T-helper 17 cell (primary cell): ENCODE measurements around the gene SPG7. TPM values are rescaled to one million over a fixed set of nuclear protein-coding genes. Genes with fewer than 3 reads are reported as not detected.

Source experiments
- ATAC-seq: fragments of 150-1000 bp; cut with Tn5 transposase; 2 replicates; pipeline ENCODE4 v1.10.0; 2021; ENCODE audit warnings: mild to moderate bottlenecking, moderate library complexity
- DNase-seq, 3 donors: peaks; one replicate each; pipeline versions ENCODE4 v3.0.0 to v3.0.0-alpha.2; 2020 to 2021
- H3K9me3 ChIP-seq: one replicate; pipeline ENCODE4 v1.7.0; 2013; ENCODE audit warnings: low read length, mild to moderate bottlenecking; ENCODE audit not compliant: control insufficient read depth, poor library complexity, severe bottlenecking
- H3K27ac Mint-ChIP-seq: one replicate; pipeline ENCODE4 v1.8.0; 2022; ENCODE audit warnings: mild to moderate bottlenecking, moderate library complexity, mixed read lengths
- H3K27me3 Mint-ChIP-seq: one replicate; pipeline ENCODE4 v1.8.0; 2022; ENCODE audit warnings: mixed read lengths
- H3K36me3 Mint-ChIP-seq: one replicate; pipeline ENCODE4 v1.8.0; 2022; ENCODE audit warnings: low read depth, mixed read lengths
- H3K4me1 Mint-ChIP-seq: one replicate; pipeline ENCODE4 v1.8.0; 2022; ENCODE audit warnings: mild to moderate bottlenecking, mixed read lengths
- H3K4me3 Mint-ChIP-seq: one replicate; pipeline ENCODE4 v1.8.0; 2022; ENCODE audit warnings: mild to moderate bottlenecking, moderate library complexity, mixed read lengths
- total RNA-seq, 4 donors: library from RNA in 2 of 4; stranded (reverse) in 2 of 4; gene quantifications; one replicate each; pipeline ENCODE4 v1.2.3 and lab custom pipeline; 2022 to 2026

SPG7 gene
- total RNA-seq, 2 donors from 2014 or later: 140 to 154 TPM

DNA sequence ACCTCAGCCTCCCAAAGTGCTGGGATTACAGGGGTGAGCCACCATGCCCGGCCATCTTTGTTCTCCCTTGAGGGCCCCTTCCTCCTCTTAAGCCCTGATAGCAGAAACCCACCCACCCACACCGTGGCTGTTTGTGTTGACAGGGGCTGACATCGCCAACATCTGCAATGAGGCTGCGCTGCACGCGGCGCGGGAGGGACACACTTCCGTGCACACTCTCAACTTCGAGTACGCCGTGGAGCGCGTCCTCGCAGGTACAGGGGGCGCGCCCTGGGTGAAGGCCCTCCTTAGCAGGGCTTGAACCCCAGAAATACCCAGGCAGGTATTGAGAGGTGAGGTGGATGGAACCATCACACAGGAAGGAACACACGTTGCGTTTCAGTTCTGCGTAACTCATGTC, 39.7 kb downstream of the SPG7 start:
- H3K4me3 Mint-ChIP-seq: no peak overlapping the region
- DNase-seq (no peak), ATAC-seq (no peak)
- peaks cover 9% of the 10 kb centered on the region for H3K4me1 Mint-ChIP-seq
- H3K9me3 ChIP-seq: no peaks in the 10 kb centered on the region
- no peaks in the 10 kb centered on the region for H3K36me3 Mint-ChIP-seq
- no peaks in the 10 kb centered on the region for H3K27me3 Mint-ChIP-seq
- H3K27ac Mint-ChIP-seq: peak overlapping the region; percentile 86

DNA sequence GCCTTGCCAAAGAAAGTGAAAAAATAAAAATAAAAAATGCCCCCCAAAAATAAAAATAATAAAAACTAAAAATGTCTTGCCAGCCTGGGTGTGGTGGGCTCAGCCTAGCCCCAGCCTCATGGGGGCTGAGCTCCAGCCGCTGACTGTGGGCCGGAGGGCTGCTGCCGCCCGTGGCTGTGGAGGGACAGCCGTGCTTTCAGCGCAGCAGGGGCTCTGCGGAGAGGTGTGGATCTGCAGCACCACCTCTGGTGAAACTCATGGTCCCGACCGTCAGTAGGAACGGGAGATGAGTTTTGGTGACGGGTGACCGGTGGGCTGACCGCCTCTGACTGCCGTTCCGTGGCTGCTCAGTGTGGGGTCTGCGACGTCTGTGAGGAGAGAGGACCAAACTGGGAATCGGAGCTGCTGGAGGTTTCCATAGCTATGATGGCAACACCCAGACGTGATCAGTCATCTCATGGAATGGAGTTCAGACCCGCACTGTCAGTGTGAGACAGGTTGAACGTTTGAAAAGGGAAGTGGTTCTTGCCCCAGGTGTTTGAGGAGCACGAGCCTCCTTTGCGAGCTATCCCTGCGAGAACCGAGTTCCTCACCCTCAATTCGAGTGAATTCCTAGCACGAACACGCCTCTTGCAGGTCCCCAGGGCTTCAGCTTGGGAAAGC, 40.3 kb downstream of the SPG7 start:
- Mint-ChIP-seq H3K4me1 (peaks cover 9% of the 10 kb centered on the region), H3K27me3 (no peaks in the 10 kb centered on the region), H3K36me3 (no peaks in the 10 kb centered on the region), H3K27ac (peak overlapping the region; percentile 86), H3K4me3 (peak overlapping the region; percentile 77)
- H3K9me3 ChIP-seq: no peaks in the 10 kb centered on the region
- DNase-seq (no peak), ATAC-seq (peak; percentile 40)

DNA sequence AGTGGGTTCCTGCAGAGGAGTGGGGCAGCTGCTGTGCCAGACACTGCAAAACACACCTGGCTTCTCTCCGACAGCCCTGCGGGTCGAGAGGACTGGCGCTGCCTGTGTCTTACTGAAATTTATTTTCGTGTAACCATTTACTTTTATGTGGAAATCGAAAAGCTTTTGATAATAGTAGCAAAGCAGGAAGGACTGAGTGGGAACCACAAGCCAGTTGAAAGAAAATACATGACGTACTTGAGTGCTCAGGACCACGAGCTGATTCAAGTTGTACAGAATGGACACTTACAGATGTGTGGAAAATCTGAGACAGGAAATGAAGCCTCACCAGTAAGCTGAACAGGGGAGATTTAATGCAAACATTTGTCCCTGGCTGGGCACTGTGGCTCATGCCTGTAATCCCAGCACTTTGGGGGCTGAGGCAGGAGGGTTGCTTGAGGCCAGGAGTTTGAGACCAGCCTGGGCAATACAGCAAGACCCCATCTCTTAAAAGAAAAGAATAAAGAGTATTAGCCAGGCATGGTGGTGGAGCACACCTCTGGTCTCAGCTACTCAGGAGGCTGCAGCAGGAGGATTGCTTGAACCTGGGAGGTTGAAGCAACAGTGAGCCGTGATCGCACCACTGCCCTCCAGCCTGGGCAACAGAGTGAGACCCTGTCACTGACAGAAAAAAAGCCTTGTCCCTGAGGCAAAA, 41.0 kb downstream of the SPG7 start:
- Mint-ChIP-seq H3K4me1 (peaks cover 9% of the 10 kb centered on the region), H3K4me3 (peak overlapping the region; percentile 77), H3K27me3 (no peaks in the 10 kb centered on the region), H3K36me3 (no peaks in the 10 kb centered on the region), H3K27ac (peak overlapping the region; percentile 86)
- no peaks in the 10 kb centered on the region for H3K9me3 ChIP-seq
- ATAC-seq (peak; percentile 90), DNase-seq (no peak)

DNA sequence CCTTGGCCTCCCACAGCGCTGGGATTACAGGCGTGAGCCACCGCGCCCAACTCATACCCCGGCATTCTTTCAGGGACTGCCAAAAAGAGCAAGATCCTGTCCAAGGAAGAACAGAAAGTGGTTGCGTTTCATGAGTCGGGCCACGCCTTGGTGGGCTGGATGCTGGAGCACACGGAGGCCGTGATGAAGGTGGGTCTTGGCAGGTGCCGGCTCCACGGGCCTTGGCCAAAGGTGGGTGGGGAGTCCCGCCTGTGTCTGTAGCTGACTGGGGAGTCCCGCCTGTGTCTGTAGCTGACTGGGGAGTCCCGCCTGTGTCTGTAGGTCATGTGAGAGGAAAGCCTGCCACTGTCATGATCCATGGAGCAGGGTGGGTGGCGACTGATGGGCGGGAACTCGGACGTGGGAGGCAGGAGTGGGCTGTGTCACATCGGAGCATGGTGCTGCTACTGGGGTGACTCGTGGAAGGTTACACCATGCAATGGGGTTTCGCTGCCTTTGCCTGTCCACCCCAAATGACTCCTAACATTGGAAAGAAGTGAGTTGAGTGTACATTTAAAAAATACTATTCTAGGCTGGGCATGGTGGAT, 42.3 kb downstream of the SPG7 start:
- H3K36me3 Mint-ChIP-seq: no peaks in the 10 kb centered on the region
- DNase-seq (no peak), ATAC-seq (no peak)
- no peaks in the 10 kb centered on the region for H3K27me3 Mint-ChIP-seq
- no peaks in the 10 kb centered on the region for H3K9me3 ChIP-seq
- peaks cover 9% of the 10 kb centered on the region for H3K4me1 Mint-ChIP-seq
- no peak overlapping the region for H3K27ac Mint-ChIP-seq
- H3K4me3 Mint-ChIP-seq: no peak overlapping the region

DNA sequence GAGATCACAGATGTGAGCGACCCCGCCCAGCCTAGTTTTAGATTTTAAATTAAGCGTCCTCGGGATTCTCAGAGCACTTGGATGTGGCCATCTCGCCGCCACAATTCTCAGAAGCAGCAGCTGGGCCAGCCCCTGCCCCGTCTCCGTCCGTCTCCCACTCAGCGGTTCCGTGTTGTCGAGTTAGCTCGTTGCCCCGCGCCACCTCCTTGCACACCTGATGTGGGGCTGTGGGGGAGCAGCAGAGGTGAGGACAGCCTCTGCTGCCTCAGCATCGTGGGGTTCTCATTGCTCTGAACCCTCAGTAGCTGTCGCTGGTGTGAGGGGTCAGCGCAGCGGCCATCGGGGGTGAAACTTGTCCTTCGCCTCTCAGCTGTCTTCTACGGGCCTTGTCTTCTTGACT, 44.1 kb downstream of the SPG7 start:
- Mint-ChIP-seq H3K36me3 (no peaks in the 10 kb centered on the region), H3K4me3 (no peak overlapping the region), H3K27me3 (no peaks in the 10 kb centered on the region), H3K4me1 (peaks cover 9% of the 10 kb centered on the region), H3K27ac (no peak overlapping the region)
- no peaks in the 10 kb centered on the region for H3K9me3 ChIP-seq
- no peak for ATAC-seq
- DNase-seq: no peak

DNA sequence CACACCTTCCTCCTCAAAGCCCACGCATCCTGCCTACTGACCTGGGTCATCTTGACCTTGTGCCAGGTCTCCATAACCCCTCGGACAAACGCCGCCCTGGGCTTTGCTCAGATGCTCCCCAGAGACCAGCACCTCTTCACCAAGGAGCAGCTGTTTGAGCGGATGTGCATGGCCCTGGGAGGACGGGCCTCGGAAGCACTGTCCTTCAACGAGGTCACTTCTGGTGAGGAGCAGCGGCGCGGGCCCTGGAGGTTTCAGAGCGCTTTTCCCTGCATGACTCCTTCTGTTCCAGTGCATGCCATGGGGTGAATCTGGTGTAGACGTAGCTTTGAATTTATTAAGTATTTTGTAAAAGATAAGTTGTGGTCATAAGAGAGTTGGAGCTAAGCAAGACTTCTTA, 44.7 kb downstream of the SPG7 start:
- H3K27ac Mint-ChIP-seq: no peak overlapping the region
- H3K27me3 Mint-ChIP-seq: no peaks in the 10 kb centered on the region
- H3K4me3 Mint-ChIP-seq: no peak overlapping the region
- H3K9me3 ChIP-seq: no peaks in the 10 kb centered on the region
- ATAC-seq (no peak), DNase-seq (no peak)
- H3K4me1 Mint-ChIP-seq: peaks cover 12% of the 10 kb centered on the region
- no peaks in the 10 kb centered on the region for H3K36me3 Mint-ChIP-seq

DNA sequence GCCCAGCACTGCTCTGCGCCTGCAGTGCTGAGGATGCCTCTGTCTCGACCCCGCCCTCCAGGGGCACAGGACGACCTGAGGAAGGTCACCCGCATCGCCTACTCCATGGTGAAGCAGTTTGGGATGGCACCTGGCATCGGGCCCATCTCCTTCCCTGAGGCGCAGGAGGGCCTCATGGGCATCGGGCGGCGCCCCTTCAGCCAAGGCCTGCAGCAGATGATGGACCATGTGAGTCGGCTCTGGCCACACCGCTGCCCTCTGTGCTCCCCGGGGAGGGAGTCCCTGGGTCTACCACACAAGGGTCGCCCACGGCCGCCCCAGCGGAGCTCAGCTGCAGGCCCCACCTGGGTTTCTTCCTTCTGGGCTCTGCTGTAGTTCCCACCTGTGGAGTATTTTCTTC, 45.5 kb downstream of the SPG7 start:
- H3K9me3 ChIP-seq: no peaks in the 10 kb centered on the region
- ATAC-seq (no peak), DNase-seq (no peak)
- no peak overlapping the region for H3K4me3 Mint-ChIP-seq
- H3K36me3 Mint-ChIP-seq: no peaks in the 10 kb centered on the region
- peaks cover 12% of the 10 kb centered on the region for H3K4me1 Mint-ChIP-seq
- no peaks in the 10 kb centered on the region for H3K27me3 Mint-ChIP-seq
- H3K27ac Mint-ChIP-seq: no peak overlapping the region

DNA sequence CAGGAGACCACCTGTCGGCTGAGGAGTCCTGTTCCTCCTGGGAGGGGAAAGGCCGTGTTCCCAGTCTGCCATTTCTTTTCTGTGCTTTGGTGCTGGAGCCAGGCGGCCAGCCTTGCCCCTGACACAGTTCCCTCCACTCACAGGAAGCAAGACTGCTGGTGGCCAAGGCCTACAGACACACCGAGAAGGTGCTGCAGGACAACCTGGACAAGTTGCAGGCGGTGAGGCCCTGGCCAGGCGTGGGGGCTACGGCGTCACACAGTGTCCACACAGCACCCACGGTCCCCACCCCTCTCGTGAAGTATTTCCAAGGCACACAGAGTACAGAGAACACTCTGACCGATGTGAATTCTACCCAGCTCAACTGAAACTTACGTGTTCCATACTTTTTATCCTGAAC, 46.1 kb downstream of the SPG7 start:
- no peak for DNase-seq
- Mint-ChIP-seq H3K36me3 (no peaks in the 10 kb centered on the region), H3K4me3 (no peak overlapping the region), H3K27me3 (no peaks in the 10 kb centered on the region), H3K4me1 (peaks cover 7% of the 10 kb centered on the region), H3K27ac (no peak overlapping the region)
- no peak for ATAC-seq
- H3K9me3 ChIP-seq: no peaks in the 10 kb centered on the region

DNA sequence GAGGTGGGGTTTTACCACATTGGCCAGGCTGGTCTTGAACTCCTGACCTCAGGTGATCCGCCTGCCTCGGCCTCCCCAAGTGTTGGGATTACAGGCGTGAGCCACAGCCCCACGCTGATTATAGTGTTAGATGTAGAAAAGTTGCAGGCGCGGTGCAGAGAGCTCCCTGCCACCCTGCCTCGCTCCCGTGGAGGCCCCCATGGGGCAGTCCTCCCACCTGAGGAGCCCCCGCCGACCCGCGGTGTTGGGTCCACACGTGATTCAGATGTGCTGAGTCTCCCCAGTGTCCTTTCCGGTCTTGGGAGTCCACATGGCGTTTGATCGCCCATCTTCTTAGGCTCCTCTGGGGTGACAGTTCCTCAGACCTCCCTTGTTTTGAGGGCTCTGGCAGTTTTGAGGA, 47.1 kb downstream of the SPG7 start:
- Mint-ChIP-seq H3K27me3 (no peaks in the 10 kb centered on the region), H3K27ac (no peak overlapping the region), H3K4me3 (no peak overlapping the region), H3K4me1 (peaks cover 6% of the 10 kb centered on the region), H3K36me3 (no peaks in the 10 kb centered on the region)
- H3K9me3 ChIP-seq: no peaks in the 10 kb centered on the region
- no peak for DNase-seq
- no peak for ATAC-seq

DNA sequence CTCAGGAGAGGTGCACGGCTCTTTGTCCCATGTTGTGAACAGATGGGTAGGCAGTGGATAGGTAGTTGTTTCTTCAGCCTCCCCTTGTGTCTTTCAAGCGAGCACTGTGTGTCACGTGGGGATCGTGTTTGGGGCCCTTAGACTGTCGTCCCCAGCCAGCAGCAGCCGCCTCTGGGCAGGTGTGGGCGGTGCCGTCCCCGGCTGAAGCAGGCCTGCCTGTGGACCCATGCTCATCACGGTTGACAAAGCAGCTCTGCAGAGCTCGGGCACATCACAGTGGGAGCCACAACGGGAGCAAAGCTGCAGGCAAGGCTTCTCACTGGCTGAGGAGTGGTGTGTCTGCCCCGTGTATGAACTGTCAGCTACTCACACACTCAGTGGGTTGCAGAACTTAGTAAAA, 47.6 kb downstream of the SPG7 start:
- Mint-ChIP-seq H3K36me3 (no peaks in the 10 kb centered on the region), H3K4me3 (no peak overlapping the region), H3K27ac (peak overlapping the region; percentile 60), H3K4me1 (peaks cover 6% of the 10 kb centered on the region), H3K27me3 (no peaks in the 10 kb centered on the region)
- ATAC-seq (no peak), DNase-seq (no peak)
- H3K9me3 ChIP-seq: no peaks in the 10 kb centered on the region

DNA sequence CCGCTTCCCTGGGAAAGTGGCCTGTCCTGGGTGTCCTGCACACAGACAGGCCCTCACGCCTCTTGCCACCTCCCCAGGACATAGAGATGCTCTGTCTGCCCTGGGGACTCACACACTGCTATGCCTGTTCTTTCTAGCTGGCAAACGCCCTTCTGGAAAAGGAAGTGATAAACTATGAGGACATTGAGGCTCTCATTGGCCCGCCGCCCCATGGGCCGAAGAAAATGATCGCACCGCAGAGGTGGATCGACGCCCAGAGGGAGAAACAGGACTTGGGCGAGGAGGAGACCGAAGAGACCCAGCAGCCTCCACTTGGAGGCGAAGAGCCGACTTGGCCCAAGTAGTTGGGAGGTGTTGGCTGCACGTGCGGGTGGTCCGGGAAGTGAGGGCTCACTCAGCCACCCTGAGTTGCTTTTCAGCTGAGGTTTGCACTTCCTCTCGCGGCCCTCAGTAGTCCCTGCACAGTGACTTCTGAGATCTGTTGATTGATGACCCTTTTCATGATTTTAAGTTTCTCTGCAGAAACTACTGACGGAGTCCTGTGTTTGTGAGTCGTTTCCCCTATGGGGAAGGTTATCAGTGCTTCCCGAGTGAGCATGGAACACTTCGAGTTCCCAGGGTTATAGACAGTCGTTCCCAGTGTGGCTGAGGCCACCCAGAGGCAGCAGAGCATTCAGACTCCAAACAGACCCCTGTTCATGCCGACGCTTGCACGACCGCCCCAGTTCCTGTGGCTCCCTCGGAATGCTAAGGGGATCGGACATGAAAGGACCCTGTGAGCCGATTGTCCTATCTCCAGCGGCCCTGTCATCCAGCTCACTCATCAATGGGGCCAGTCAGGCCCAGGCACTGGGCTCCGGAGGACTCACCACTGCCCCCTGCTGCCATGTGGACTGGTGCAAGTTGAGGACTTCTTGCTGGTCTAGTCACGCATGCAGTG, 48.8 kb downstream of the SPG7 start:
- Mint-ChIP-seq H3K4me3 (no peak overlapping the region), H3K27ac (peak overlapping the region; percentile 60), H3K36me3 (no peaks in the 10 kb centered on the region), H3K27me3 (no peaks in the 10 kb centered on the region), H3K4me1 (peaks cover 12% of the 10 kb centered on the region)
- DNase-seq (peak; percentile 49 to 82 (median 61)), ATAC-seq (peak; percentile 35)
- H3K9me3 ChIP-seq: no peaks in the 10 kb centered on the region

DNA sequence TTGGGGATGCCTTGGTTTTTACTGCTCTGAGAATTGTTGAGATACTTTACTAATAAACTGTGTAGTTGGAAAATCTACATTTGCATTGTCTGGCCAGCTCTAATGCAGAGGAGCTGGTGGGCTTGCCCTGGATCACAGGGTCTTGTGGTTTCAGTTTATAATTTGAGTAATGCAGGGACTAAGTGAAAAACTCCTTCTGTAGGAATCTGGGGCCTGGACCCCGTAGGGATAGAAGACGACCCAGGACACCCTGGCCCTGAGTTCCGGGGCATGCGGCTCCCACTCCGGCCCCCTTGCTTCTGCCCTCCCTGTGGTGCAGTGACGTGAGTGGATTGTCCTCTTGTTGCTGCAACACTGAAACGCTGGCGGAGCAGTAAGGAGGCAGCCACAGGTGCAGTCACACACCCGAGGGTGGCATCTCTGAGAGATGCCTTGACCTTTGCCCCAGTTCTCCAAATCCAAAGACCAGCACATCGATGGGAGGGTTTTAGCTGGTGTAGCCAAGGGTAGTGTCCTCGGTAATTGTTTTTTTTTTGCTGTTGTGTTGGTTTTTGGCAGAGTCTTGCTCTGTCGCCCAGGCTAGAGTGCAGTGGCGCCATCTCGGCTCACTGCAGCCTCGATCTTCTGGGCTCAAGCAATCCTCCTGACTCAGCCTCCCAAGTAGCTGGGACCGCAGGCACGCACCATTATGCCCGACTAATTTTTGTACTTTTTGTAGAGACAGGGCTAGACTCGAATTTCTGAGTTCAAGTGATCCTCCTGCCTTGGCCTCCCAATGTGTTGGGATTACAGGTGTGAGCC, 49.7 kb downstream of the SPG7 start:
- Mint-ChIP-seq H3K27me3 (no peaks in the 10 kb centered on the region), H3K36me3 (peaks cover 3% of the 10 kb centered on the region), H3K4me3 (no peak overlapping the region), H3K4me1 (peaks cover 19% of the 10 kb centered on the region), H3K27ac (peak overlapping the region; percentile 14)
- DNase-seq: no peak
- no peak for ATAC-seq
- no peaks in the 10 kb centered on the region for H3K9me3 ChIP-seq
